Pancreas (tissue), 10 donors: Measurements from ENCODE around the gene SCPEP1. TPM values are rescaled to one million over a fixed set of nuclear protein-coding genes. Genes with fewer than 3 reads are reported as not detected.

ENCODE experiments used
- ATAC-seq, 4 donors: fragments of 200-7000 bp; cut with Tn5 transposase; one replicate each; pipeline versions ENCODE4 v1.8.0 to v1.9.1; 2020; ENCODE audit warnings: mild to moderate bottlenecking in 4 of 4, moderate library complexity in 4 of 4
- DNase-seq, 6 donors: peaks; one replicate each; pipeline ENCODE4 v3.0.0-alpha.2; 2020
- FAIRE-seq: peaks from 2 replicates; lab custom pipeline; 2012; peaks lifted over from hg19 to GRCh38; lab: Jason Lieb, UNC
- H3K27ac ChIP-seq, 4 donors: fragments of 200-600 bp; sonication (generic); 1 replicate in 3 of 4; 2 replicates in 1 of 4; pipeline versions ENCODE4 v1.5.0 to v1.8.0; 2020
- H3K27me3 ChIP-seq, 4 donors: fragments of 200-600 bp; one replicate each; pipeline ENCODE4 v1.8.0; 2021
- H3K36me3 ChIP-seq, 3 donors: fragments of 200-600 bp; sonication (generic) in 1 of 3; one replicate each; pipeline versions ENCODE4 v1.5.0 to v1.8.0; 2020 to 2021
- H3K4me1 ChIP-seq, 3 donors: fragments of 200-600 bp; one replicate each; pipeline ENCODE4 v1.8.0; 2021
- H3K4me3 ChIP-seq, 4 donors: fragments of 200-600 bp; sonication (generic) in 2 of 4; one replicate each; pipeline versions ENCODE4 v1.5.0 to v1.8.0; 2020 to 2021
- H3K9me3 ChIP-seq, 4 donors: fragments of 200-600 bp; one replicate each; pipeline ENCODE4 v1.8.0; 2021
- CTCF ChIP-seq, 4 donors: fragments of 200-600 bp; sonication (generic) in 3 of 4; IDR thresholded peaks; one replicate each; pipeline versions ENCODE4 v1.5.0 to v1.8.0; 2021; ENCODE audit warnings: antibody characterized with exemption in 4 of 4
- WGBS, 2 donors: extraction: QIAGEN DNeasy Blood & Tissue Kit; methylation state at CpG; one replicate each; pipeline ENCODE4 v1.1.7; 2013; 5-methylcytosine and 5-hydroxymethylcytosine counted together
- intact Hi-C, 3 donors: fragments of 100-400 bp; cut with DNase I; formaldehyde crosslinking; loops; one replicate each; pipeline versions ENCODE4 v1.11.1 to v1.14.2; 2022
- polyA plus RNA-seq, 2 donors: library from polyadenylated mRNA; stranded (reverse); fragments of 200-250 nt; gene quantifications; one replicate each; pipeline ENCODE4 v1.2.3, GENCODE V29; 2013
- total RNA-seq, 6 donors: library from RNA; stranded (reverse); fragmentation: NEBNext Ultra II Directional in 4 of 6; extraction: Animal tissue kit (Norgen Biotek cat#: 25700) in 4 of 6; gene quantifications; one replicate each; pipeline versions ENCODE4 v1.2.1 to v1.2.4, GENCODE V29; 2021 to 2023
- donor health status: healthy with polysubstance abuse.
- donor health status: DM: no; HTN: no; CAD: no; lungs with moderate emphysema.
- donor health status: DM: no; HTN: no; CAD: no.
- donor health status: control.
- donor health status: control.
- donor health status: Bipolar disorder and iron deficiency.
- donor health status: DM: yes; HTN: yes; CAD: no.
- donor health status: DM: no; HTN: no; CAD: no.
- donor health status: DM: no; HTN: no; CAD: no.
- donor health status: DM: yes; HTN: yes; CAD: no.

Gene SCPEP1
- total and polyA plus RNA-seq, 8 donors = 6.6 to 37.2 (median 16.3) TPM

- Histone ChIP-seq H3K9me3 (no peaks in the 10 kb centered on the region), H3K4me3 (no peak overlapping the region), H3K4me1 (no peaks in the 10 kb centered on the region), H3K27ac (no peak overlapping the region), H3K36me3 (peaks cover 0 to 5% (median 0%) of the 10 kb centered on the region in 3 donors), H3K27me3 (no peaks in the 10 kb centered on the region)
- DNase-seq (no peak), FAIRE-seq (no peak), ATAC-seq (no peak)
- 96 to 97% methylated on average over 8 of the region's 8 CpGs for WGBS, 2 donors
- intact Hi-C loops = loop anchor here in 1 of 3 donors (10.0 kb wide), 1 partner anchor 118 kb away; no protein-coding TSS in a partner anchor
- no peak for TF ChIP-seq CTCF (IDR thresholded peaks at IDR 0.05)
Observed at GRCh38 chr17:56933151-56933745, 44.7 kb upstream of the SCPEP1 start.

GRCh38 chr17:56933868-56934267 lies 44.1 kb upstream of the SCPEP1 start:
- 96 to 97% methylated on average over 1 of the region's 1 CpG for WGBS, 2 donors
- no peak for DNase-seq
- H3K4me1 ChIP-seq = no peaks in the 10 kb centered on the region
- no peak for ATAC-seq
- TF ChIP-seq CTCF (IDR thresholded peaks at IDR 0.05) = no peak
- H3K27me3 ChIP-seq = no peaks in the 10 kb centered on the region
- no peak for FAIRE-seq
- intact Hi-C loops = loop anchor here in 1 of 3 donors (10.0 kb wide), 1 partner anchor 119 kb away; no protein-coding TSS in a partner anchor
- H3K27ac ChIP-seq = no peak overlapping the region
- H3K36me3 ChIP-seq = peaks cover 0 to 5% (median 0%) of the 10 kb centered on the region in 3 donors
- no peaks in the 10 kb centered on the region for H3K9me3 ChIP-seq
- H3K4me3 ChIP-seq = no peak overlapping the region

- FAIRE-seq = no peak
Observed at GRCh38 chr17:56934280-56934679, 43.7 kb upstream of the SCPEP1 start.

GRCh38 chr17:56935461-56935860 lies 42.5 kb upstream of the SCPEP1 start:
- DNase-seq = no peak
- TF ChIP-seq CTCF (IDR thresholded peaks at IDR 0.05) = no peak
- WGBS, 2 donors = 85 to 93% methylated on average over 3 of the region's 3 CpGs
- ATAC-seq = no peak
- Histone ChIP-seq H3K36me3 (peaks cover 0 to 5% (median 0%) of the 10 kb centered on the region in 3 donors), H3K4me3 (no peak overlapping the region), H3K4me1 (no peaks in the 10 kb centered on the region), H3K27me3 (no peaks in the 10 kb centered on the region), H3K9me3 (no peaks in the 10 kb centered on the region), H3K27ac (no peak overlapping the region)
- intact Hi-C loops = loop anchor here in 2 of 3 donors (5.0 to 10.0 kb wide), 2 partner anchors 121 to 123 kb away; no protein-coding TSS in a partner anchor
- FAIRE-seq = no peak

More at GRCh38 chr17:56934280-56934679, 43.7 kb upstream of the SCPEP1 start:
- TF ChIP-seq CTCF (IDR thresholded peaks at IDR 0.05) = no peak
- Histone ChIP-seq H3K4me3 (no peak overlapping the region), H3K36me3 (peaks cover 0 to 5% (median 0%) of the 10 kb centered on the region in 3 donors), H3K27me3 (no peaks in the 10 kb centered on the region), H3K27ac (no peak overlapping the region), H3K4me1 (no peaks in the 10 kb centered on the region), H3K9me3 (no peaks in the 10 kb centered on the region)
- no peak for ATAC-seq
- intact Hi-C loops = loop anchor here in 1 of 3 donors (10.0 kb wide), 1 partner anchor 119 kb away; no protein-coding TSS in a partner anchor
- DNase-seq = no peak
- 95% methylated on average over 4 of the region's 4 CpGs for WGBS, 2 donors
